ENCODE data around the gene ADAMTSL3.

The ADAMTSL3 gene

DNA sequence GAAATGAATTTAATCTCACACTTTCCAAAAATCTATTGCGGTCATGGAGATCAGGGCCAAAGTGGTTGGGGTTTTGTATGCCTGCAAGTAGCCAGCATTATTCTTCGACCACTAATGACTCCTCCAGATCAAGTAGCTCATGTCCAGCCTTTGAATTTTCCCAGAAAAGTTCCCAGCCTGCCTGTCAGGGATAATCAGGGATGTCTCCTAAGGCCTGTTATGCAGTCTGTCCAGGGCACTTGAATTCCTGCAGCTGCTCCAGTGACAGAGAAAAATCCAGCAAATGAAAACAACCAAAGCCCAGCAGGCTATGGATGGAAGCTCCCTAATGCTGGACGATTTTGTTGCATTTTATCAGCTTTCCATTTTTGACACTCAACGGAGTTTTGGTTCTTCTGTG, 215.4 kb downstream of the ADAMTSL3 start:
- DNase-seq (ENCODE audit: low read depth in 2 of 2), result no peak

DNA sequence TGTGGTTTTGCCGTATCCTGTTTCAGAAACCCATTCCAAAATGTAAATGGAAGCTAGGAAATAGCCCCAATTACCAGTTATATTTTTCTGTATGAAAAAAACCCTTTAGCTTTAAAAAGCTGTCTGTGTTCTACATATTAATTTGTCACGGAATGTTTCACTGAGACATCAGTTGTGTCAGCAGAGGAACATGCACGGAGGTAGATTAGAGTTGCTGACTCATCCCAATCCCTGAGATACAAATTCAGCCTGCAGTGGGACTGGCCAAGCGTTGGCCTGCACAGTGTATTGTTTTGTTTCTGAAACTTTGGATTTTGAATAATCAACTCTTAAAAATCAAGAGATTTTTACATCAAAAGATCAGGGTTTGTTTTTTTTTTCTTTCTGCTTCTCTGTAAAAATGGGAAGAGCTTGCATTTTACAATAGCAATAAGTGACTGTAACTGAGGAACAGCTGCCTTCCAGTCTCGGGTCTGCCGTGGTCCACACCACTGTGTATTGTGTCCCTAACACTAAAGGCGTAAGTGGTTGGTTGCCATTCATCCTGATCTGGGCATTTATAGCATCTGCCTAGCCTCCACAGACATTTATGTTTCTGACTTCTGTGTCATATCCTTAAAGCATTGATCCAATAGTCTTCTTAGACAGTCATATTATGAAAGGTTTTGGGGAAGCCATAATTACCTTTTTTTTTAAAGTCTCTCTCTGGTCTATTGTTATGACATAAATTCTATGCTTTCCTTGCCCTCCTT, 218.1 kb downstream of the ADAMTSL3 start:
- peak; percentile 16 to 20 for DNase-seq (ENCODE audit: low read depth in 2 of 2)

DNA sequence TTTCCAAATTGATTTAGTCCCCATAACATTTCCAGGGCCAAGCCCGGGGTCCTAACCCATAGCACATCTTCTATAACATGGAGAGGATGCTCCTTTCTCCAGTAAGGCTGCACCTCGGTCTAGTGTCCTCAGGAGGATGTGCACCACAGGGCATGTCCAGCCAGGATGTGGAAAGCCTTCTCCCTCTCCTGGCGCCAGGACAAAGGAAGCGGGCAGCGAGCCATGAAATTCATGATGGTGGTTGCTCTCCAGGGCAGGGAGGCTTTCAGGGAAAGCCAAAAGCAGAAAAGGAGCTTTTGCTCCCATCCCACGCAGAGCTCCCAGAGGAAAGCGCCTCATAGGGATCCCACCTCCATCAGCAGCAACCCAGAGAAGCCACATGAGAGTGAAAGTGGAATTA, 220.0 kb downstream of the ADAMTSL3 start:
- DNase-seq (ENCODE audit: low read depth in 2 of 2), result no peak

GRCh38 chr15:83880529-83880928, 226.6 kb downstream of the ADAMTSL3 start:
- DNase-seq (ENCODE audit: low read depth in 2 of 2), result no peak

- no peak for DNase-seq (ENCODE audit: low read depth in 2 of 2)
Measured at GRCh38 chr15:83881156-83881555, 227.2 kb downstream of the ADAMTSL3 start.

- no peak for DNase-seq (ENCODE audit: low read depth in 2 of 2)
Measured at GRCh38 chr15:83886321-83886720, 232.4 kb downstream of the ADAMTSL3 start.

- DNase-seq (ENCODE audit: low read depth in 2 of 2), result no peak
Measured at GRCh38 chr15:83887404-83887803, 233.5 kb downstream of the ADAMTSL3 start.

DNA sequence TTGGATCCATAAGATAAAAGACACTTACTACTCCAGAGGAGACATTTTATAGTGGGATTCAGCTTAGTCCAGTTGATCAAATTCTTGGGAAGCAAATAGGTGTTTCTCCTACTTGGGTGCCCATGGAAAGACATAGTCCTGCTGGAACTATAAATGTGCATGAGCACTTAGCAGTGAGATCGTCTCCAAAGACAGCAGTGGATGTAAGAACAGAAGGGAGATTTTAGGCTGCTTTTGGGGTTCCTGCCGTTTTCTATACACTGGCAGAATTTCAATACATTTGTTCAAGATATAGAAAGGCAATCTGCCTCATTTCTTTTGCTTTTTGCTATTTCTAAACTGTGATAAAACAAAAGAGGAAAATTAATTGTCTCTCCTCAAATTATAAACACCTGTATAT, 234.0 kb downstream of the ADAMTSL3 start:
- DNase-seq (ENCODE audit: low read depth in 2 of 2), result no peak

GRCh38 chr15:83889995-83890394, 236.1 kb downstream of the ADAMTSL3 start:
- no peak for DNase-seq (ENCODE audit: low read depth in 2 of 2)

DNA sequence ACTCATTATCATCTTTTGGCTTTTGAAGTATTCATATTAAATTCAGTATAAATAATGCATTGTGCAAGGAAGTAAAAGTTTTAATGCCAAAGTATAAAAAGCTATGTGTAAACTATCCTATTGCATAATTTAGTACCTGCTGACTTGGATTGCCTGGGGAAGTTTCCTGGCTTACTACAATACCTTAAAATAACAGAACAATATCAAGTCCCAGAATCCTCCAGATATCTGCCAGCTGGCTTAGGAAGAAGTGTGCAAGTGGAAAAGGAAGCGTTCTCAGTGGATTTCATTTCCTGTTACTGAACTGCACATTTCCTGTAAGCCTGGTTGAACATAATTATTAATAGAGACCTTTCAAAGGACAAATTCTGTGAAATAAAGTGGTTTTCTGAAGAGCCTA, 236.7 kb downstream of the ADAMTSL3 start:
- no peak for DNase-seq (ENCODE audit: low read depth in 2 of 2)

DNA sequence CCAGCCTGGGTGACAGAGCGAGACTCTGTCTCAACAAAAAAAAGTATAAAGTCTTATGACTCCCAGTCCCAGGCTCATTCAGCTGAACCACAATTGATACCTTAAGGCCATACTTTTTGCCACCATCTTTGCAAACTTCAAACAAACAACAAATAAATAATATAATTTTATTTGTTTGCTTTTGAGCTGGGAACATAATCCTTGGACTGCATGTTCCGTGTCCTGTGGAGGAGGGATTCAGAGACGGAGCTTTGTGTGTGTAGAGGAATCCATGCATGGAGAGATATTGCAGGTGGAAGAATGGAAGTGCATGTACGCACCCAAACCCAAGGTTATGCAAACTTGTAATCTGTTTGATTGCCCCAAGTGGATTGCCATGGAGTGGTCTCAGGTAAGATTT, 238.6 kb downstream of the ADAMTSL3 start:
- DNase-seq (ENCODE audit: low read depth in 2 of 2), result no peak

DNA sequence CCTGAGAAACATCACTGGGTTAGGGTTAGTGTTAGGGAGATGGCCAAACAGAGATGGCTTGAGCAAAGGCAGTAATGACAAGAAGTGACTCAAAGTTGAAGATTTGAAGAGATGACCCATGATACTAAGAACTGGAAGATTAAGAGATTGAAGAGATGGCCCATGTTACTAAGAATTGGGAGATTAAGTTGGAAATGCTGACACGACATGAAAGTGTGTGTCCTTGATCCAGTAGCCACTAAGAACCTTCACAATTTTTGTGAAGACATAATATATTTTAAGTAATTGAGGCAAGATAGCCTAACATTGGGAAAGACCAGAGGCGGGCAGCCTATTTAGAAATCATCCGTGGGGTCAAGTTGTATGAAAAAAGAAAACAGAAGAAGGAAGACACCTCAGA, 239.4 kb downstream of the ADAMTSL3 start:
- DNase-seq (ENCODE audit: low read depth in 2 of 2), result no peak

GRCh38 chr15:83897037-83897436, 243.1 kb downstream of the ADAMTSL3 start:
- no peak for DNase-seq (ENCODE audit: low read depth in 2 of 2)

DNA sequence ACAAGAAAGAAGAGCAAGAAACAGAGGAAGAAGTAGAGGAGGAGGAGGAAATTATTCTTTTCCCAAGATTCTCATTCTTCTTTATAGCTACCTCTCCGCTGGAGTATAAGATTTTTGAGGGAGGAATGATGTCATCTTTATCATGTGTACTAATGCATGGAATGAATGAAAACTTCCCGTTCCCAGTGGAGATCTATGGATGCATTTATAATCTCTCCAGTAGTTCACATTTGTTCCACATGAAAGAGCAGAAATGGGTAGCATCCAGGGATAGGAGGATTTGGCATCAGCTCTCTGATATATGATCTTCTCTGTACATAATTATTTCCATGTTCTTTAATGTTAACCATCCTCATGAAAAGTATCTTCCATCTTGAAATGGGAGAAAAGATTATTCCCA, 244.4 kb downstream of the ADAMTSL3 start:
- no peak for DNase-seq (ENCODE audit: low read depth in 2 of 2)

DNA sequence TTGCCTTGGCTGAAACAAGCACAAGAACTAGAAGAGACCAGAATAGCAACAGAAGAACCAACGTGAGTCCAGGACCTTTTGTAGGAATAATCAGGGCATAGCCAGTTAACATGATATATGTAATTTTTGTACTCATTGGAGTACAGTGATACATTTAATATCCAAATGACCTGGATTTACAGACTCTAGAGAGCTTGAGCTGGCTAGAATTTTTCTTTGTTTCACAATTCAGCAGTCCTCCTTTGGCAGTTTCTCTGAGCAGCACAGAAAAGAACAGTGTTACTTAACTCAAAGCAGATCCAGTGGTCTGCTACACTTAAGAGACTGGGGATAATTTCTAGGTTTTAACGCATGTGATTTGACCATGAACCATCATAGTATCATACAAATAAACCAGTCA, 245.7 kb downstream of the ADAMTSL3 start:
- no peak for DNase-seq (ENCODE audit: low read depth in 2 of 2)

DNA sequence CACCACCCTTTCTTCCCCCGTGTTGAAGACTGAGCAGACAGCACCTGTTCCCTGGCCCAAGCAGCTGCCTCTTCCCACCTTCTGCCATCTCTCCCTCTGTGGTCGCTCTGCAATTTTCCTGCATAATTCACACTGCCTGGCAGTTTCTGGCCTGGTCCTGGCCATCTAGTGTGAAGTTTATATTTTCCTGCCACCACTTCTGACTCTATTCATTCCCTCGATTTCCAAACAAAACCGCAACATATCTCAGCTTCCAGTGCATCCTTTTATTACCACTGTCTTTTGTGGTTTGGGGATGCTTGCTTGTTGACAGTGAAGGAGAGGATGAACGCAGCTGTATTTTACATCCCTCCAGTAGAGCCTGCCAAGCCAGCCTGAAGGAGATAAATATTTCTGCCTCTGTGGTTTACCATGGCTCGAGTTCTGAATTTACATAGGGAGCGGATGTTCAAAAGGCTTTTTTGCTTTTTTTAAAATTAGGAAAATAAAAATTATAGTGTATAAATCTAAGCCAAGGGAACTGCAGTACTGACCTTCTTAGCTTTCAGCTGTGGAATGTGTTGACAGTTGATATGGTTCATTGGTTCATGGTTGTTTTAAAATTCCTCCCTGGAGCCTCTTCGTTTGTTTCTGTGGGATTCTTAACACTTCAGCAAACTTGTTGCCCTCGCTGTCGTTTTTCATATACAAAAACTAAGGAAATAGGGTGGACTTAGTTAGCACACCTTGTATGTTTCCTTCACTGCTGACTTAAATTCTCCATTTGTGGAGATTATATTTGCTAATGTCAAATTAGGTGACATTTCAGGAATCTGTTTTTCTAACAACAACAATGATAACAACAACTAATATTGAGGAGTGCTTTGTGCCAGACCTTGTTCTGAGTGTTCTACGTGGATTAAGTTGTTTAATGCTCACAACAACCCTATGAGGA, 250.5 kb downstream of the ADAMTSL3 start:
- peak; percentile 79 to 87 for DNase-seq (ENCODE audit: low read depth in 2 of 2)

DNA sequence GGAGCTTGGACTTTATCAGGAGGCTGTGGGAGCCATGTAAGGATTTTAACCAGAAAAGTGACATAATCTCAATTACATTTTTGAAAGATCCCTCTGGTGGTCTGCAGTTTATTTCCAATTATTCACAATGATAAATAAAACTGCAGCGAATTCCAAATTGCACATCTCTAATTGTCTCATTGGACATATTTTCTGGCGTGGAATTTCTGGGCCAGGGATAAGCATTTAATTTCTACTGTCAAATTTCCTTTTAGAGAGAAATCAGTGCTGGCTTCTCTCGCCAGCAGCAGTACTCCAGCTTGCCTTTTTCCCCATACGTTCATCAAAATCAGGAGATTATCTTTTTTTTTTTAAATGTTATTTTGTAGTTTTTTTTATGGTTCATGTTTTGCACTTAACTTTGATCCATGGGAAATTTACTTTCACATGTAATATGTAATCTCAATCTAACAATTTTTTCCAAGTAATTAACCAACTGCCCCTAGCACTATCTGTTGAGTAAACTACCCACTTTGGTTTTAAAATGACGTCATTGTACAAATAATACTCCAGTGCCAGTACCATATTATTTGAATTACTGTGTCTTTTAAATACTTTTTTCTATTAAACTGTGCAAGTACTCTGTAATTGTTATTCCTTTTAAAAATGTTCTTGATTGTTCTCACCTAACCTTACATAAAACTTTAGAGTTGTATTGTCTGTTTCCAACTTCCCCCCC, 251.8 kb downstream of the ADAMTSL3 start:
- DNase-seq (ENCODE audit: low read depth in 2 of 2), result no peak

- no peak for DNase-seq (ENCODE audit: low read depth in 2 of 2)
Measured at GRCh38 chr15:83911345-83911744, 257.4 kb downstream of the ADAMTSL3 start.

- DNase-seq (ENCODE audit: low read depth in 2 of 2), result no peak
Measured at GRCh38 chr15:83912343-83912742, 258.4 kb downstream of the ADAMTSL3 start.

- DNase-seq (ENCODE audit: low read depth in 2 of 2), result no peak
Measured at GRCh38 chr15:83913034-83913632, 259.2 kb downstream of the ADAMTSL3 start.

- no peak for DNase-seq (ENCODE audit: low read depth in 2 of 2)
Measured at GRCh38 chr15:83914906-83915305, 261.0 kb downstream of the ADAMTSL3 start.

- DNase-seq (ENCODE audit: low read depth in 2 of 2), result no peak
Measured at GRCh38 chr15:83917432-83917831, 263.5 kb downstream of the ADAMTSL3 start.
